GF-D8 (cell line): ENCODE data around the gene RNF31.
"Not testable (repeated sequence)": the region's sequence is repeated elsewhere in the genome, so short reads cannot be mapped to it uniquely, and the experiment has no call there.

Experiments
- DNase-seq: peaks from one replicate; lab custom pipeline; 2025; lab: John Stamatoyannopoulos, UW

RNF31 gene

DNA sequence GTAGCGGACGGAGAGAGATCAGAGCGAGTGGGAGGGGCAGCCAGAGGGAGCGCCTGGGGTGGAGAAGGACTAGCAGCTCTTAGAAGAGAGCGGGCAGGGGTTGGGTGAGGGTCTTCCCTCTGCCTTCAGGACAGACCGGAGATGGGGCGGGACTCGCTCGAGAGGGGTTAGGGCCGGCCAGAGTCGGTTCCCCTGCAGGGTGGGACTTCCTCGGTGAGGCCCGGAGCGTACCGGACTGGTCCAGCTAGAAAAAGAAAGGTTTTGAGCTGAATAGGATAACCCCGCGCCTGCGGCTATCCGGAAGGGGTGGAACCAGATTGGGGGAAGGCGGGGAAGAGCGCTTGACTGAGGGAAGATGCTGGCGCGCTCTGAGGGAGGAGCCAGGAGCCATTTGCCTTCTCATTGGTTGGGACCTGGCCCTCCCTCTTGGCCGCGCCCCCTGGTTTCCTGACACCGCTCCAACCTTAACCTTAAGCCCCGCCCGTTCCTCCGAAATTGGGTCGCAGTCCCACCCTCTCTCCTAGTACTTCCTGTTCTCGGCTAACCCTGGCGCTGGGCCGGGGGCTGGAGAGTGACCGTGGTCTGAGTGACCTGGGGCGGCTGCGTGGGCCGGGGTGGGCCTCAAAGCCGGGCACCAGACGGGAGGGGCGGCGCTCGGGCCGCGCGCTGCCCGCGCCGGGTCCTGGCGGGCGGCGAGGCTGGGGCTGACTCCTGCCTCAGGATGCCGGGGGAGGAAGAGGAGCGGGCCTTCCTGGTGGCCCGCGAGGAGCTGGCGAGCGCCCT, at the start of gene RNF31:
RNF31 (plus strand) TSS at position 521 of the 783 bp plus-strand sequence; CDS start at position 722, 201 bp downstream.
- DNase-seq, result peak; percentile 96

DNA sequence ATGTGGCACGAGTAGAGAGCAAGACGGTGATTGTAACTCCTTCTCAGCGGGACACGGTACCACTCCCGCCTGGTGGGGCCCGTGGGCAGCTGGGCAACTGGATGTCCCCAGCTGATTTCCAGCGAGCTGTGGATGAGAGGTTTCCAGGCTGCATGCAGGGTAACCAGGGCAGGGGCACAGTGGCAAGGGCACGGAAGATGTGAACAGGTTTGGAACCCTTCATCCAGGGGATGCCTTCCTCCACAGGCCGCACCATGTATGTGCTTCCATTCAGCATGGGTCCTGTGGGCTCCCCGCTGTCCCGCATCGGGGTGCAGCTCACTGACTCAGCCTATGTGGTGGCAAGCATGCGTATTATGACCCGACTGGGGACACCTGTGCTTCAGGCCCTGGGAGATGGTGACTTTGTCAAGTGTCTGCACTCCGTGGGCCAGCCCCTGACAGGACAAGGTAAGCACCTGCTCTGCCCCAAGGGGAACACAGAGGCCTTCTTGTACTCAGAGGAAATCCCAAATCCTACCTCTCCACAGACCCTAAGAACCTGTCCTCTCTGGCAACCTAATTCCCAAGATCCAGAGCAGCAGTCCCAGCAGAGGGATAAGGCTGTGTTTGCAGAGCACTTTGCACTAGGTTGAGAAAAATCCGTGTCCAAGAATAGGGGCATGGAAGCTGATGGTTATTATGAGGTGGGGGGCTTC, 48.9 kb upstream of the RNF31 start:
- DNase-seq, result no peak

DNA sequence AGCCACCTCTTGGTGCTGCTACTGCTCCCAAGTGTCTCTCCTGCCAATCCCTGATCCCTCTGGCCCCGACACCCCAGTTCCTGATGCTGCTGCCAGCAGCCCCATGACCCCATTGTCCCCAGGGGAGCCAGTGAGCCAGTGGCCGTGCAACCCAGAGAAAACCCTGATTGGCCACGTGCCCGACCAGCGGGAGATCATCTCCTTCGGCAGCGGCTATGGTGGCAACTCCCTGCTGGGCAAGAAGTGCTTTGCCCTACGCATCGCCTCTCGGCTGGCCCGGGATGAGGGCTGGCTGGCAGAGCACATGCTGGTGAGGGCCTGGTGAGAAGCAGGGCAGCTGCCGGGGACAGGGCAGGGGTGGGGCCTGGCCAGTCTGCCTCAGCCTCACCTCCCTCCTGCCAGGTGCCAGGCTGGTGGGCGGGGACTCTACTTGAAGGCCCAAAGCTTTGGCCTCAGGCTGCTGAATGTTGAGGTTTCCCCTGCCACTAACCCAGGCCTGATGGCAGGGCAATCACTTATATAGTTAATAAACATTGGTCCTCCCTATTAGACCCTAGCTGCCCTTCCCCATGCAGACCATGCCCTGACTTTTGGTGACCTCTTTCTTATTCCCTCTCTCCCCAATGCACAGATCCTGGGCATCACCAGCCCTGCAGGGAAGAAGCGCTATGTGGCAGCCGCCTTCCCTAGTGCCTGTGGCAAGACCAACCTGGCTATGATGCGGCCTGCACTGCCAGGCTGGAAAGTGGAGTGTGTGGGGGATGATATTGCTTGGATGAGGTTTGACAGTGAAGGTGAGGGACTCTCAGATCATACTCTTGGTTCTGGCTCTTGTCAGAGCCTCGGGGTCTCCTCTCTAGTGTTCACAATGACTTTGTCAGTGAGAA, 48.1 kb upstream of the RNF31 start:
- DNase-seq, result no peak

DNA sequence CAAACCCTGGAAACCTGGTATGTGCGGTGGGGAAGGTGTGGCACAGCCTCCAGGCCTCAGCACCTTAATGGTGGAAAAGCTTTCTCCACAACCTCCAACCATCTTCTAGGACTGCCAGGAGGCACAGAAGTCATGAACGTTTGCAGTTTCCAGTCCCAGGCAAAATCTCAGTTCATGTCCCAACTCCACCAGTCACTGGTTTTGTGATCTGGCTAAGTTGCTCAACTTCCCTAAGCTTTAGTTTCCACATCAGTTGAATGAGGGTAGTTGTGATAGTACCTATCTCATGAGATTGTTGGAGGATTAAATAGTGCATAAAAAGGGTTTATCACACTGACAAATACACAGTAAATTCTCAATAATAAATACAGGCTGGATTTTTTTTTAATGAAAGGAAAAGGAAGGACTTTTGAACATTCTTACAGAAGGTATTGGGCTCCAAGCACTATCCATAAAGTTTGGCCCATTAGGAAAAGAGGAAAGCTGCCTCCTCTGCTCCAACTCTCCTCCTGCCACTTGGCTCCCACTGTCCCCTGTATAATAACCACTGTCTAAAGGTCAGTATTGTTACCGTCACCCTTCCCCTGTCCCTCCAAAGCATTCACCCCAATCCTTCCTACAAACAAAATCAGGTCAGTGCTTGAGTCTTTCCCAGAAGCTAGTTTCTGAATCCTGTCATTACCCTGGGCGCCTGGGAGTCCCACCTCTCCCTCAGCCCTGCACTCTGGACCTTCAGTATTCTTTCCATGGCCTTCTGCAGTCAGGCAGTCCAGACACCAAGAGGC, 46.9 kb upstream of the RNF31 start:
- peak; percentile 8 for DNase-seq

DNA sequence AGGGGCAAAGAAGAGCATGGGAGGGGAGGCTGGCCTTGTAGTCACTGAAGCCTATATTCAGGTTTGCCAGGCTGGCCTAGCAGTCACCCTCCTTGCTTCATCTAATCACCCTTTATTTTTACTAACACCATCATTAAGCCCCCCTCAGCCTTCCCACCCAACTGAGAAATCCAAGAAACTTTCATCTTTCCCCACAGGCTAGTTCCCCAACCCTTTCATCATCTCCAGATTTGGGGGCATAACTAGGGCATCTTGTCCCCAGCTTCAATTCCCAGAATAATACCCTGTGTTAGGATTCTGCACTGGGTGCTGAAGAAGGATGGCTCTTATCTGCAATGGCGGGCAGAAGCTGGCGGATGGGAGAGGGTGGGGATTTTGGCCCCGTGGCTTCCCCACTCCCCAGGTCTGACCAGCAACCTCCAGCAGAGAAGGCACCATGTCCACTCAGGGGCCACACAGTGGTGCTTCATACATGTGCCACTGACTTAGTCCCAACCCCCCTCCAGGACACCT, 46.3 kb upstream of the RNF31 start:
- no peak for DNase-seq

DNA sequence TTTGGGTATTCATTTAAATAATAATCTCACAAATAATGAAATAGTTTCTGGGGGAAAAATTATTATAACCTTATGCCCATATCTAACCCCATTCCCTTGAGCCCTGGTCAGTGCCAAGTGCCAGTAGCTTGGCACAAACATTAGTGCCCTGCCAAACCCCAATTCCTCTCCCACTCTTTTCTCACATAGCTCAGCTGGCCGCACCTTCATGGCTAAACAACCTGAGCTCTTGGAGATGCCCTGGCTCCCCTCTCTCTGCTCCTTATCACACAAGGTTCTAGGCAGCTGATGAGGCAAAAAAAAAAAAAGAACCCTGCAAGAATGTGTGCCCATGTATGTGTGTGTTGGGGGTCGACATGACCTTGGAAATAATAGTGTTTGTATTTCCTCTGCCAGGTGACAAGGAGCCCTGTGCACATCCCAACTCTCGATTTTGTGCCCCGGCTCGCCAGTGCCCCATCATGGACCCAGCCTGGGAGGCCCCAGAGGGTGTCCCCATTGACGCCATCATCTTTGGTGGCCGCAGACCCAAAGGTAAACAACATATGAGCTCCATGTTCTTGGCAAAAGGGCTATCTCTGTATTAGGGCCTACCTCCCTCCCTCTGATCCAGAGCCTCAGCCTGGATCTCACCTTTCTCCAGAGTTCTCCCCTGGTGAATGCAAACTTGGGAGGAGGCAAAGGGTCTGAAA, 44.8 kb upstream of the RNF31 start:
- DNase-seq, result no peak

DNA sequence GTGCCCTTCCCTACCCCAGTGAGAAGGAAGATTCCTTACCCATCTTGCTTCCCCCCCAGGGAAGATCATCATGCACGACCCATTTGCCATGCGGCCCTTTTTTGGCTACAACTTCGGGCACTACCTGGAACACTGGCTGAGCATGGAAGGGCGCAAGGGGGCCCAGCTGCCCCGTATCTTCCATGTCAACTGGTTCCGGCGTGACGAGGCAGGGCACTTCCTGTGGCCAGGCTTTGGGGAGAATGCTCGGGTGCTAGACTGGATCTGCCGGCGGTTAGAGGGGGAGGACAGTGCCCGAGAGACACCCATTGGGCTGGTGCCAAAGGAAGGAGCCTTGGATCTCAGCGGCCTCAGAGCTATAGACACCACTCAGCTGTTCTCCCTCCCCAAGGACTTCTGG, 43.8 kb upstream of the RNF31 start:
- DNase-seq, result no peak

DNA sequence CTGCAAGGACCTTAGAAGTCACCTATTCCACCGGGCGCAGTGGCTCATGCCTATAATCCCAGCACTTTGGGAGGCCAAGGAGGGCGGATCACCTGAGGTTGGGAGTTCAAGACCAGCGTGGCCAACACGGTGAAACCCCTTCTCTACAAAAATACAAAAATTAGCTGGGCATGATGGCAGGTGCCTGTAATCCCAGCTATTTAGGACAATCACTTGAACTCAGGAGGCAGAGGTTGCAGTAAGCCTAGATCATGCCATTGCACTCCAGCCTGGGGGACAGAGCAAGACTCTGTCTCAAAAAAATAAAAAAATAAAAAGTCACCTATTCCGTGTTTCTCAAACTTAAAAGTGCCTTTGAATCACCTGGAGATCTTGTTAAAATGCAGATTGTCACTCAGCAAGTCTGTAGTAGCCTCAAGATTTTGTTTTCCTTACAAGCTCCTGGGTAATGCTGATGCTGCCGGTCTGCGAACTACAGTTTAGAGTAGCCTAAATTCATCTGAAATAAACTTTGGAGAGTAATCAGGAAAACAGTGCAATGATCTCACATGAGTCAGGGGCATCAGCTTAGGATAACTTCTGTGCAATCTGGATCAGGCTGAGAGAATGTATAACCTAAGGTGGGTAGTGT, 41.6 kb upstream of the RNF31 start:
- DNase-seq, result not testable (repeated sequence)

DNA sequence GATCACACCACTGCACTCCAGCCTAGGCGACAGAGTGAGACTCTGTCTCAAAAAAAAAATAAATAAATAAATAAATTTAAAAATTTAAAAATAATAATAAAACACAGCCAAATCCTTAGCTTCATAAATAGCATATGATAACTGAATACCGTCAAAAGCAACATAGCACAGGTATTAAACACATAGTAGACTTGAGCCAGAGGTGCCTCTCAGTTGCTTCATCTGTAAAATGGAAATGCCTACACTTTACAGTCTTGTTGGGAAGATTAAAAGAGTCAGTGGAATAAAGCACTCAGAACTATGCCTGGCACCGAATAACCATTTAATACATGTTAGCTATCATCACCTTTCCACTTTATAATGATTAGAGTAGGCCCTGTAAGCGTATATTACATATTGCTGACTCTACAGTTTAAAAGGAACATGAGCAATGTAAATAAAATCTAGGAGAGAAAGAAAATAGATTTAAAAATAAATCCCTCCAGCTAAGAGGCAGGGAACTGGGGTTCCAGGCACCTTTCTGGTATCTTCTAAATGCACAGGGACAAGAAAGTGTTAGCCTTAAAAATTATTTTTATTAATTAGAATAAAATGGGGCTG, 40.5 kb upstream of the RNF31 start:
- no peak for DNase-seq

DNA sequence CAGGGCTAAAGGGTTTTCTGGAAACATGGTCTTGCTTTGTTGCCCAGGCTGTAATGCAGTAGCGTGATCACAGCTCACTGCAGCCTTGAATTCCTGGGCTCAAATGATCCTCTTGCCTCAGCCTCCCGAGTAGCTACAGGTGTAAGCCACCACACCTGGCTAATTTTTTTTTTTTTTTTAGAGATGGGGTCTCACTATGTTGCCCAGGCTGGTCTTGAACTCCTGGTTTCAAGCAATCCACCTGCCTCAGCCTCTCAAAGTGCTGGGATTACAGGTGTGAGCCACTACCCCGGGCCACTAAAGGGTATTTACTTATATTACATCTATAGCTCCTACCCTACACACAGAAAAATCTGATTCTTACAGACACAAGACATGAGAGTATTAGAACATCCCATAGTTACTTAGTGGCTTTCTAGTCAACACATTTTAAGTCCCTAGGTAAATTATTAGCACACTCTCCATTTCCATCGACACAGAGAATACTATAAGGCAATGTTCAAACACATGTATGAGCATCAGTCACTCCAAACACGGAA, 38.9 kb upstream of the RNF31 start:
- no peak for DNase-seq

DNA sequence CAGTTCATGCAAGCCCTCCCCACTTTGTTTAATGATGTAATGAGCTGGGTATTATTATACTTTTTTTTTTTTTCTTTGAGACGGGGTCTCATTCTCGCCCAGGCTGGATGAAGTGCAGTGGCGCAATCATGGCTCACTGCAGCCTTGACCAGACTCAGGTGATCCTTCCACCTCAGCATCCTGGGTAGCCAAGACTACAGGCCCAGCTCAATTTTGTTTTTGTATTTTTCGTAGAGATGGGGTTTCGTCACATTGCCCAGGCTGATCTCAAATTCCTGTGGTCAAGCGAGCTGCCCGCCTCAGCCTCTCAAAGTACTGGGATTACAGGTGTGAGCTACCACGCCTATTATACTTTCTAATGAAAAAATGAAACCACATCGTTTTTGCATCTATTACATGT, 37.2 kb upstream of the RNF31 start:
- DNase-seq, result no peak

DNA sequence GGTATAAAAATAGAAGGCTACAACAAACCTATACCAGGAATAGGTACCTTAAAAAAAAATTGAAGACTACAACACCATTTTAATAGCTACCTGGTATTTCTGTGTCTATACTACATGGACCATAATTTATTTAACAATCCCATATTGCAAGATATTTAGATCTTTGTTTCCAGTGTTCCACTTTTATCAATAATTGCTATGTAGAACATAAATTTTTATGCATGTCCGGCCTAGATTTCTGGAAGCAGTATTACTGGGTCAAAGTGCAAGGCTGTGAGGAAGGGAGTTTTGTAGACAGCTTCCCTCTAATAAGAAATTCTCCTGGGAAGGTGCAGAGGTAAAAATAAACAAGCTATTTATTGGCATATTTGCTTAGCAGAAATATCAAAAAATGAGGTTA, 36.8 kb upstream of the RNF31 start:
- DNase-seq, result no peak

DNA sequence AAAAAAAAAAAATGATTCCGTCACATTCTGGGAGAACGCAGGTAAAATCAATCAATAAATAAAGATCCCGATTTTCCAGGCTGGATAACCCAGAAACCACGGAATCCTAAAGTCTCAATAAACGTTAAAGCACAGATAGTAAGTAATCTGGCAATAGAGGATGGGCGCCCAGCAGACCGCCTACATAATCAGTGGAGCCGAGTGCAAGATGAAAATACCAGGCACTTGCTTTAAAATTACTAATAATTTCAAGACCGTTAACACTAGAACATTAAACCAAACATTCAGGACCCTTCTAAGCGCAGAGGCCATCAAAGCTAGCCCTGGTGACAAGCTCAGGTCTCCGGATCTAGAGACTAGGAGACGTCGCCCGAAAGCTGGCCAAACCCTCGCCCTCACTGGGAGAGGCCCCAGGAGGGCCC, 33.9 kb upstream of the RNF31 start:
- DNase-seq, result no peak

DNA sequence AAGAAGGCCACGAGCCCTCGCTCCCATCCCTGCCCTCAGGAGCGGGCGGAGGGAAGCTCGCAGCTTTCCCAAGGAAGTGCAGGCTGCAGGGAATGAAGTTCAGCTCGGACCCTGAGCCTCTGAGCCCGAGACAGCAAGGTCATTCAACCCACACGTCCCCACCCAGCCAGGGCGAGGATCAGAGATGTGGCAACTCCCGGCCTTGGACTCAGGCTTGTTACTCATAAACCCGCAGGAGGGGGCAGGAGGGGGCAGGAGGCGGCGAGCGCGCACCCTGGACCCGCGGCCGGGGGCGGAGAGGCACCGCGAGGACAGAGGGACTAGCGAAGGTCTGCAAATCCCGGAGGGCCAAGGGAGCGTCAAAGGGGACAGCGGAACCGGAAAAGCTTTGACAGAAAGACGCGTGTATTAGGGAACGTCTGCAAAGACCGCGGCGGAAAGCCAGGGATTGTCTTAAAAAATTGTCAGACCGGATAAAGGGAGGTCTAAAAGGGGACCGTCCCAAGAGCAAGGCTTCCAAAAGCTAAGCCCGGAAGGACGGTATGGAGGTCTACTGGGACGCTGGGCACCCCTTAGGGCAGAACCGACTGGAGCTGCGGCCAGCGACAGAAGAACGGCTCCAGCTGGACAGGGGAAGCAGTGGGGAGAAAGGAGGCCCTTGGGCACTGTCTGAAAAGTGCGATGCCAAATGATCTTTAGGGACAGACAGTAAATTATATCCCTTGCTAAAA, 33.3 kb upstream of the RNF31 start:
- DNase-seq, result peak; percentile 90

DNA sequence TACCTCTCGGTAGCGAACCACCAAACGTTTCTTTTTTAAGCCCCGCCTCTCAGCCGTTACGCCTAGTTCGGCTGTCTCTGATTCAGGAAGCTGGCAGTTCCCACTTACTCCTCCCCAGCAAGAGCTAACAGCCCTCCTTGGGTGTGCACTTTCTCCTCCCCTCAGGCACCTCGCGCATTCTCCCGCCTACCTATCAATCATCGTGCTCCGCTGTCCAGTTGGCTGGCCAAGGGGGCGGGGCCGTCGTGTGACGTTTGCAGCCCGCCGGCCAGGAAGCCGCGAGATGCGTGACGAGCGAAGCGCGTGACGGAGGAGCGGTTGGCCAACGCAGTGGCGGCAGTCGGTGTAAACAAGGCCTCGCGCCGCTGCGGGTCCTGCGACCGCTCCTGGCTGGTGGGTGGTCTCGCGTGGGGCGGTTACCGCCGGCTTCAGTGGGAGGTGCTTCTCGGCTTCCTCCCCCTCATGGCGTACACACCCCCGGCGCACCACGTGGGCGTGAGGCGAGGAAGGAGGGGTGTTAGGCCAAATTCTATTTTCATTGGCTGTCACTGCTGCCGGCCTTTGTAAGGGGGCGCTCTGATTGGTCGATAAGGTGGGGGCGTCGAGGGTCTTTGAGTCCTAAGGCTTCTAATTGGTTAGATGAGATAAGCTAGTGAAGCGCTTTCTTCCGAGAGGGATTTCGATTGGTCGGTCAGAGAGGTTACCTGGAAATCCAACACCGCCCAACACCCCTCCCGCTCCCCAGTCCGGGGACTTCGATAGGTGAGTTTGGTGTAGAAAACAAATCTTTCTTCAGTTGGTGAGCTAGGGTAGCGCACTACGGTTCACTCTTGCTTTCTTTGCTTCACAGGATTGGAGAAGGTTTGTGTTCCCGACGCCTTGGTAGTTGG, 32.5 kb upstream of the RNF31 start, which contains the start of the genes DCAF11 and NRL:
DCAF11 (plus strand) TSS at position 246 of the 890 bp plus-strand sequence. CDS start 818 bp downstream, outside the sequence.
NRL (minus strand) TSS at position 418 of the 890 bp plus-strand sequence. CDS start 32,101 bp downstream, outside the sequence.
- peak; percentile 99 for DNase-seq

DNA sequence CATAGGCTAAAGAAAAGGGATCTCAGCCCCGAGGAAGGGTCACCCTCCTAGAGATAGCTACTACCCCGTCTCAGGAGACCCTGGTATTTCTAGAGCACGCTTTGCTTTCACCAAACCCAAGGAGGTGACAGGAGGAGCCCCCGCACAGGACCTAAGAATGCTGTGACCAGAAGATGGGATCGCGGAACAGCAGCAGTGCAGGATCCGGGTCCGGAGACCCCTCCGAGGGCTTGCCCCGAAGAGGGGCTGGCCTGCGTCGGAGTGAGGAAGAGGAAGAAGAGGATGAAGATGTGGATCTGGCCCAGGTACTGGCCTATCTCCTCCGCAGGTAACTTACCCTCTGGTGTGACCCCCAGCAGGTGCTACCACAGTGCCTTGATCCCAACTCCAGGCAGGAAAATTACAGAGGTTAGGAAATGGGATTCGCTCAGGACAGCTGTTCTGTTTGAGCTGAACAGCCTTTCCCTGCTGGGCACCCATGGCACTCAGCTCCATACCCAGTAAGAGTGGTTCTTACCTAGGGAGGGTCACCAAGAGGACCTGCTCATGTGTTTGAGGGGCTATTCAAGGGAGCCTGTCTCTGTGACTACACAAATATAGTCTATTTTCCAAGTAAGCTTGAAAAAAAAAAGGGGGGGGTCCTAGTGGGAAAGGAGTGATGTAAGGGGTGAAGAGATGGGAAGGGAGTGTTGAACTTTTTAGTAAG, 31.7 kb upstream of the RNF31 start:
- no peak for DNase-seq
